Right lobe of liver (tissue), 6 donors: ENCODE measurements around the gene IQSEC3. TPM values are rescaled to one million over a fixed set of nuclear protein-coding genes. Genes with fewer than 3 reads are reported as not detected.

Experiments used
- ATAC-seq, 4 donors: fragments of 200-7000 bp; cut with Tn5 transposase; one replicate each; pipeline ENCODE4 v1.9.1; 2020; ENCODE audit warnings: mild to moderate bottlenecking in 4 of 4, moderate library complexity in 4 of 4
- DNase-seq, 3 donors: peaks; one replicate each; pipeline ENCODE4 v3.0.0-alpha.2; 2020
- H3K27ac ChIP-seq, 3 donors: fragments of 200-600 bp; one replicate each; pipeline ENCODE4 v1.8.0; 2022
- H3K27me3 ChIP-seq, 2 donors: fragments of 200-600 bp; one replicate each; pipeline ENCODE4 v1.8.0; 2022
- H3K36me3 ChIP-seq, 4 donors: fragments of 200-600 bp; sonication (generic) in 1 of 4; one replicate each; pipeline versions ENCODE4 v1.5.1 to v1.8.0; 2017 to 2022; ENCODE audit warnings: control low read depth in 1 of 4
- H3K4me1 ChIP-seq, 4 donors: fragments of 200-600 bp; sonication (generic) in 1 of 4; one replicate each; pipeline versions ENCODE4 v1.5.1 to v1.8.0; 2017 to 2022; ENCODE audit warnings: control low read depth in 1 of 4
- H3K4me3 ChIP-seq, 3 donors: fragments of 200-600 bp; one replicate each; pipeline ENCODE4 v1.8.0; 2022
- H3K9me3 ChIP-seq, 4 donors: fragments of 200-600 bp; sonication (generic) in 1 of 4; one replicate each; pipeline versions ENCODE4 v1.5.1 to v1.8.0; 2017 to 2022; ENCODE audit warnings: control low read depth in 1 of 4
- CTCF ChIP-seq, 4 donors: fragments of 200-600 bp in 3 of 4; fragments of 450-650 bp in 1 of 4; IDR thresholded peaks; one replicate each; pipeline versions ENCODE4 v1.5.1 to v1.8.0; 2016 to 2022; ENCODE audit warnings: antibody characterized with exemption in 4 of 4, mild to moderate bottlenecking in 2 of 4
- POLR2A ChIP-seq: fragments of 450-650 bp; IDR thresholded peaks from one replicate; pipeline ENCODE4 v1.6.1; 2017; ENCODE audit warnings: antibody characterized with exemption, mild to moderate bottlenecking
- WGBS: methylation state at CpG from one replicate; pipeline ENCODE4 v1.1.6; 2018; ENCODE audit warnings: low coverage, low lambda C conversion rate; ENCODE audit not compliant: insufficient coverage; ENCODE audit errors: missing lambda C conversion rate; 5-methylcytosine and 5-hydroxymethylcytosine counted together
- intact Hi-C, 2 donors: fragments of 100-400 bp; cut with DNase I; formaldehyde crosslinking; loops; one replicate each; pipeline versions ENCODE4 v1.11.2 to v1.14.1; 2022
- total RNA-seq, 6 experiments: library from RNA; depleted of rRNA in 2 of 6; stranded (reverse); fragments of >200 nt in 2 of 6; fragmentation: NEBNext Ultra II Directional in 3 of 6; extraction: Animal tissue kit (Norgen Biotek cat#: 25700) in 3 of 6; gene quantifications; one replicate each; pipeline versions ENCODE4 v1.1.0 to v1.2.4, GENCODE V29; 2016 to 2023
- donor health status: DM: no; HTN: yes; CAD: no.
- donor health status: DM: no; HTN: no; CAD: no.
- donor health status: DM: no; HTN: no; CAD: no.
- donor health status: DM: no; HTN: yes; CAD: no.
- donor health status: DM: no; HTN: yes; CAD: no.

The IQSEC3 gene
- total RNA-seq, 6 experiments from 2014 or later = 0.05 to 0.64 (median 0.15) TPM; not detected in 1

DNA sequence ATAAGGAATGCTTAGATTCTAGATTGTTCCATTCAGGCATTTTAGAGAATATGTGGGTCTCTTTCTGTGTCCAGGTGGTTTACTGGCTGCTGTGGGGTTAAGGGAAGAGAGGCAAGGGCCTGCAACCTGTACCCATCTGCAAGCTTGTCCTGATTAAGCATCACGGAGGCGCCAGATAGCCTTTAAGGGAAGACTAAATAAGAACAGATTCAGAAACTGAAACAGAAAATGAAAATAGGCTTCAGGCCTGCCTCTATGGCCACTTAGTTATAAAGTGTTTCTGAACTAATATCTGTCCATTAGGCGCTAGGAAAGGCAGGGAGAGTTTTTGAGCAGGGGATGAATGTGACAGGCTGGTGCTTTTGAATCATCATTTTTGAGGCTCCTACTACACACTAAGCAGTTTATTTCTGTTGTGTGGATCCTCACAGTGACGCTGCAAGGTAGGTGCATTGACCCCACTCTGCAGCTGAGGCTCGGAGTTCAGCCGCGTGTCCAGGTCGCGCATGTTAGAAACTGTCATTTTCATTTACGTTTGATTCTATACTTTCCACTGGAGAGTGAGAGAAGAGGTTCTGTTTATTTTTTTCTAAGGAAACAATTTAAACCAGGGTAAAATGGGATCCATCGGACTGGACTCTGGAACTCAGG is 100.0 kb downstream of the IQSEC3 start:
- no peaks in the 10 kb centered on the region for H3K27me3 ChIP-seq
- H3K4me3 ChIP-seq = no peak overlapping the region
- peaks cover 0 to 12% (median 2%) of the 10 kb centered on the region in 4 donors for H3K4me1 ChIP-seq
- H3K36me3 ChIP-seq = no peaks in the 10 kb centered on the region
- intact Hi-C loops = no loop called here
- DNase-seq (peak in 1 of 3 donors; percentile 55), ATAC-seq (peak; percentile 64 to 79 (median 70))
- no peaks in the 10 kb centered on the region for H3K9me3 ChIP-seq
- 38% methylated on average over 11 of the region's 11 CpGs for WGBS
- TF ChIP-seq POLR2A (no peak), CTCF (IDR thresholded peaks at IDR 0.05) (no peak)
- H3K27ac ChIP-seq = no peak overlapping the region

- H3K36me3 ChIP-seq = no peaks in the 10 kb centered on the region
- H3K4me1 ChIP-seq = peaks cover 0 to 12% (median 2%) of the 10 kb centered on the region in 4 donors
- no peak overlapping the region for H3K4me3 ChIP-seq
- ATAC-seq = no peak
- no peaks in the 10 kb centered on the region for H3K9me3 ChIP-seq
- 84% methylated on average over 5 of the region's 12 CpGs for WGBS
- no peaks in the 10 kb centered on the region for H3K27me3 ChIP-seq
- no peak for TF ChIP-seq CTCF (IDR thresholded peaks at IDR 0.05)
- TF ChIP-seq POLR2A = no peak
- no peak overlapping the region for H3K27ac ChIP-seq
- no peak for DNase-seq
- intact Hi-C loops = no loop called here
Measured at GRCh38 chr12:167959-168600, 101.5 kb downstream of the IQSEC3 start.

- no peak overlapping the region for H3K27ac ChIP-seq
- intact Hi-C loops = no loop called here
- no peak overlapping the region for H3K4me3 ChIP-seq
- ATAC-seq = no peak
- no peaks in the 10 kb centered on the region for H3K27me3 ChIP-seq
- no peaks in the 10 kb centered on the region for H3K36me3 ChIP-seq
- TF ChIP-seq CTCF (IDR thresholded peaks at IDR 0.05) = no peak
- no peak for TF ChIP-seq POLR2A
- DNase-seq = no peak
- 49% methylated on average over 9 of the region's 22 CpGs for WGBS
- H3K9me3 ChIP-seq = no peaks in the 10 kb centered on the region
- H3K4me1 ChIP-seq = peaks cover 0 to 12% (median 2%) of the 10 kb centered on the region in 4 donors
Measured at GRCh38 chr12:168763-169525, 102.4 kb downstream of the IQSEC3 start.

- ATAC-seq (no peak), DNase-seq (no peak)
- TF ChIP-seq CTCF (IDR thresholded peaks at IDR 0.05) (no peak), POLR2A (no peak)
- H3K27me3 ChIP-seq = no peaks in the 10 kb centered on the region
- H3K4me3 ChIP-seq = no peak overlapping the region
- 89% methylated on average over 15 of the region's 17 CpGs for WGBS
- H3K4me1 ChIP-seq = peaks cover 0 to 12% (median 2%) of the 10 kb centered on the region in 4 donors
- H3K9me3 ChIP-seq = no peaks in the 10 kb centered on the region
- H3K36me3 ChIP-seq = no peaks in the 10 kb centered on the region
- no peak overlapping the region for H3K27ac ChIP-seq
- intact Hi-C loops = no loop called here
Measured at GRCh38 chr12:169528-170370, 103.2 kb downstream of the IQSEC3 start.
